ENCODE measurements around the gene SRGN.

SRGN gene

DNA sequence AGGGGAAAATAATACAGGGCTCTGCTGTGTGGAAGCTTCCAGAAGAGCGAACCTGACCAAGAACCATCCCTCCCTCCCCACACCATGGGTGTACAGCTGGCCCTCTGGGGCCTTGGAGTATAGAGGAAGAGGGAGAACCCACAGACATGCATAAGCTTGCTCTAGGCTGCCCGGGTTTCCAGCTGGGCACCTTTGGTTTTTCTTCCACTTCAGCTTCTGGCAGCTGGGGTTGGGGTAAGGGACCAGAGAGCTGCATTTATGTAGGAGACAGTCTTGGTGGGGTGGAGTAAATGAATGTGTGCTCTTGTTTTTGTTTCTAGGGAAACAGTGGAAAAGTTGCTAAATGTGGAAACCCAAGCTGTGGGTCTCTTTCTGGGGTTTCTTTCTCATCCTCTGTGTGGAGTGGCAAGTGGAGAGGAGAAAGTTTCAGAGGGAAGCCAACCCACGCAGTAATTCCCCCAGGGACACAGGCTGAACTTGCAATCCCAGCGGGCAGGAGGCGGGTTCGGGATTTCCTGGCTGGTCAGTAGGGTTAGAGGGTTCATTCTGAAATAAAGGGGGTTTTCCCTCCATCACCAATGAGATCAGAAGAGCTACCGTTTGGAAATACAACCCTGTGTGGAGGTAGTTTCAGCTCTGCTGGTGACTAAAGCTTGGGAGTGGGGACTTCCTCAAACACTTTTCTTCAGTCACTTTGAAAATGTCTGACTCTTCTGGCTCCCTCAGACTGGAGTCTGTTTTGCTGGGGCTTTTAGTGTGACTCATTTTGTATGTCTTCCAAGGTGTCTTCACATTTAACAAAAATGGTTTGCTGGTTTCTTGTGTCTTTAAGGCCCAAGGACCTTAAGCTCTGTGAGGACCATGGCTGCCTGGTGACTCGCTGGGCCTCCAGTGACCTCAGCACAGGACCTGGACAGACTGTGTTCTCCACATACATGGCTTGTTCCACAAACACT is 22.2 kb upstream of the SRGN start:
- H3K27ac Mint-ChIP-seq (ENCODE audit: low read depth): peak overlapping the region; percentile 72
- DNase-seq (ENCODE audit: low spot score in 2 of 2) (no peak), ATAC-seq (replicated peaks; ENCODE audit: extremely low read depth, poor library complexity, severe bottlenecking) (peak; percentile 12)
- no peaks in the 10 kb centered on the region for H3K27me3 Mint-ChIP-seq
- peaks cover 19% of the 10 kb centered on the region for H3K4me1 Mint-ChIP-seq
- H3K36me3 Mint-ChIP-seq (ENCODE audit: insufficient read depth): no peaks in the 10 kb centered on the region
- H3K4me3 Mint-ChIP-seq: no peak overlapping the region
- H3K9me3 Mint-ChIP-seq: no peaks in the 10 kb centered on the region

DNA sequence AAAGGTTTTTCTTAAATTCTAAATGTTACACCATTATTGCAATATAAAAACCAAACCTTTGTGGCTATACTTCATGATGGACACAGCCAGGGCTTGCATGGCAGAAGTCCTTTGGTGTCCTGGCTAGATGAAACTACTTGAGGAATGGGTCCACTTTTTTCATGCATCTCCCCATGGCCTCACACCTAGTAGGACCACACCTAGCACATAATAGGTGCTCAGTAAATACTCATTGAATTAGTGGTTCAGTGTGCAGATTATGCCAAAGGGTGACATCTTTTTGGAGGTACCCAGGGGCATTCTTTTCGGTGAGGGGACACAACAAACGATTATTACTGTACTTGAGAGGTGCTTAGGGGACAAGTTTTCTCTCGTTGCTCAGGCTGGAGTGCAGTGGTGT is 20.7 kb upstream of the SRGN start:
- DNase-seq (ENCODE audit: low spot score in 2 of 2) (no peak), ATAC-seq (replicated peaks; ENCODE audit: extremely low read depth, poor library complexity, severe bottlenecking) (no peak)
- Mint-ChIP-seq H3K9me3 (no peaks in the 10 kb centered on the region), H3K27me3 (no peaks in the 10 kb centered on the region), H3K4me3 (no peak overlapping the region), H3K27ac (ENCODE audit: low read depth) (no peak overlapping the region), H3K36me3 (ENCODE audit: insufficient read depth) (no peaks in the 10 kb centered on the region), H3K4me1 (peaks cover 9% of the 10 kb centered on the region)

DNA sequence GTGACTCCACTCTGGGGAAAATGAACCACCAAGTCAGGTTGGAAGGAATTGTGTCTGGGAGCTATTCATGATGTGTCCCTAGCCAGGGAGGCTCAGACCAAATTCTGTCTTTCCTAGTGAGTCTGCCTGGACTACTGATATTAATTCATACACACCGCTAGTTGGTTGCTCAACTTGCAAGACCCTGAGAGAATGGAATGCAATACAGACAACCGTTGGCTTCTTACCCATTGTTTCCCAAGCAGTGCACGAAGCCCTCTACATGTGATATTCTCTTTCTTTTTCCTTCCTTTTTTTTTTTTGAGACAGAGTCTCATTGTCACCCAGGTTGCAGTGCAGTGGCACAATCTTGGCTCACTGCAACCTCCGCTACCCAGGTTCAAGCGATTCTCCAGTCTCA is 19.4 kb upstream of the SRGN start:
- H3K36me3 Mint-ChIP-seq (ENCODE audit: insufficient read depth): no peaks in the 10 kb centered on the region

DNA sequence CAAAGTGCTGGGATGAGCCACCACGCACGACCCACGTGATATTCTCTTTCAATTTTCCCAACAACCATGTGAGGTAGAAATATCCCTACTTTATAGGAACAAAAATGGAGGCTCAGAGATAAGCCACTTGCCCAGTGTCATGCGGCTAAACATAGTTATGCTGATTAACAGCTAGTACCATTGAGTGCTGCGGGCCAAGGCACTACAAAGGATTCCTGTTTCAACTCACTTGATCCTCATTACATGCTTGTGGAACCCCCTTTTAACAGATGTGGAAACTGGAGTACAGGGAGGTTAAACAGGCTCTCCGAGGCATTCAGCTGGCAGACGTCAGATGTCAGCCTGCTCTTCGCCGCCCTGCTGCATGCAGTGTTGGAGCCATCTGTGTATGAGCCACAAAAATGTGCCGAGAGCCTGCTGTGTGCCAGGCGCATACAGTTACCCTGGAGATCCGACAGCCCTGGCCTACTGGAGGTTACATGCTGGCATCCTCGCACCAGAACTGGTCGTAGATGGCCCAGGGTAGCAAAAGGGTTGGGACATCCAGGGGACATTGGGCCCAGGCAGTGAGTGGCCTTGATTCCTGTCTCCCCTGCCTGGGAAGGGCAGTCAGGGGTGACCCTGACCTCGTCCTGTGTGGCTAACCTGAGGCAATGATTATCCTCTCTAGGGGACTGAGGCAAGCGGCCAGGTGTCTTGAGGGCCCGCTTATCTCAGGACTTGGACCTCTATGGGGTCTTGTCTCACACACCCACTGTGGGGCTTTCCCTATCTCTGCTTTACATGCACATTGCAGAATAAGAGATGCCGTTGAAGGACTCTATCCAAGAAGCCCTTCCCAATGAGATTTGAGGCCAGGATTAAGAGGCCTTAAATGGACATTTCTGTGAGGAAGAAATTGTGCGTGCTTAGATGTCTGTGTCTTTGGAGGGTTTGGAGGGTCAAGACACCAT is 18.5 kb upstream of the SRGN start:
- Mint-ChIP-seq H3K27me3 (no peaks in the 10 kb centered on the region), H3K4me1 (peaks cover 7% of the 10 kb centered on the region), H3K27ac (ENCODE audit: low read depth) (no peak overlapping the region), H3K36me3 (ENCODE audit: insufficient read depth) (no peaks in the 10 kb centered on the region), H3K4me3 (no peak overlapping the region), H3K9me3 (no peaks in the 10 kb centered on the region)
- no peak for ATAC-seq (replicated peaks; ENCODE audit: extremely low read depth, poor library complexity, severe bottlenecking)
- DNase-seq (ENCODE audit: low spot score in 2 of 2): no peak

More for the DNA sequence above, 19.4 kb upstream of the SRGN start:
- Mint-ChIP-seq H3K9me3 (no peaks in the 10 kb centered on the region), H3K27ac (ENCODE audit: low read depth) (no peak overlapping the region), H3K4me3 (no peak overlapping the region), H3K27me3 (no peaks in the 10 kb centered on the region), H3K4me1 (peaks cover 7% of the 10 kb centered on the region)
- no peak for ATAC-seq (replicated peaks; ENCODE audit: extremely low read depth, poor library complexity, severe bottlenecking)
- no peak for DNase-seq (ENCODE audit: low spot score in 2 of 2)

DNA sequence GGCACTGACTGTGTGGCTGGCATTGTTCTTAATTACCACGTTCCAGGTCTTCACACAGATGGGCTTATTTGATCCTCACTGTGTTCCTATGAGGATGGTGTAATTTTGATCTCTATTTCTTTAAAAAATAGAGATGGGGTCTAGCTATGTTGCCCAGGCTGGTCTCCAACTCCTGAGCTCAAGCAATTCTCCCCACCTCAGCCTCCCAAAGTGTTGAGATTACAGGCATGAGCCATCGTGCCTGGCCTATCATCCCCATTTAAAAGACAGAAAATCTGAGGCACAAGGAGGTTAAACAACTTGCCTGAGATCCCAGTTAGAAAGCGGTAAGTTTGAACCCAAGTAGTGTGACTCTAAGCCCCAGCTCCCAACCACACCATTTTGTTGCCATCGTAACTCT is 17.0 kb upstream of the SRGN start:
- H3K36me3 Mint-ChIP-seq (ENCODE audit: insufficient read depth): no peaks in the 10 kb centered on the region
- H3K4me3 Mint-ChIP-seq: no peak overlapping the region
- H3K4me1 Mint-ChIP-seq: no peaks in the 10 kb centered on the region
- DNase-seq (ENCODE audit: low spot score in 2 of 2): no peak
- no peaks in the 10 kb centered on the region for H3K9me3 Mint-ChIP-seq
- no peak overlapping the region for H3K27ac Mint-ChIP-seq (ENCODE audit: low read depth)
- H3K27me3 Mint-ChIP-seq: no peaks in the 10 kb centered on the region
- no peak for ATAC-seq (replicated peaks; ENCODE audit: extremely low read depth, poor library complexity, severe bottlenecking)

DNA sequence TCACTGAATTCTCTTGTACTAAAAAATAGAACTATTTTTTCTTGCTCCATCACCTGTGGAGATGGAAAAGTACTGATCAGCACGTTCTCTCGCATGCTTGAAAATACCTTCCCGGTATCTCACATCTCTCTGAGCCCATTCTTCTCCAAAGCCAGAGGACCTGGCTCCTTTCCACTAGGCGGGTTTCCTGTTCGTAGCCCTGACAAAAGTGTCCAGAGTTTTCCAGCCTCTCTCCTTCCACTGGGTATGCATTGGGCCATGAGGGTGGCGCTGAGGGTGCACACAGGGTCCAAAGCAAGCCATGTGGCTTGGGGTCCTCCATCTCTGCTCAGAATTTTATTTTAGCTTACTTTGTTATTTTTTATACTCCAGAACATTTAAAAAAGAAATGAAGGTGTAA is 16.3 kb upstream of the SRGN start:
- ATAC-seq (replicated peaks; ENCODE audit: extremely low read depth, poor library complexity, severe bottlenecking) (no peak), DNase-seq (ENCODE audit: low spot score in 2 of 2) (no peak)
- Mint-ChIP-seq H3K9me3 (no peaks in the 10 kb centered on the region), H3K27me3 (no peaks in the 10 kb centered on the region), H3K36me3 (ENCODE audit: insufficient read depth) (no peaks in the 10 kb centered on the region), H3K4me3 (no peak overlapping the region), H3K27ac (ENCODE audit: low read depth) (no peak overlapping the region), H3K4me1 (no peaks in the 10 kb centered on the region)

DNA sequence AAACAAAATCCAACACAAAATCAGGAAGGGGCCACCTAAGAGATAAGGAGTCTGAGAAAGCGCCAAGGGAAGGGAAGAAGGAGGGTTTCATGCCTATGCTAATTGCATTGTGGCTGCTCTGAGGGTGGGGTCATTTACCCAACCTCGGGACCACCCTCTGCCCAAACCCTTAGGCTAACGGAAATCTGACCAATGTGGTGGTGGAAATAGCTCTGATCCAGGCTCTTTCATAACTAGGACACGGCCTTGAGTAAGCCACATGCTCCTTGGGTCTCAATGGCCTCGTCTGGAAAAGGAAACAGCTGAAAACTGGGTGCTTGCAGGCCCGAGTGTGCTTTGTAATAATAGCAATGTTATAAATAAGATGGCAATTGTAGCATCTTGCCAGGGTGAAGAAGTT is 14.9 kb upstream of the SRGN start:
- no peak for ATAC-seq (replicated peaks; ENCODE audit: extremely low read depth, poor library complexity, severe bottlenecking)
- no peak overlapping the region for H3K27ac Mint-ChIP-seq (ENCODE audit: low read depth)

DNA sequence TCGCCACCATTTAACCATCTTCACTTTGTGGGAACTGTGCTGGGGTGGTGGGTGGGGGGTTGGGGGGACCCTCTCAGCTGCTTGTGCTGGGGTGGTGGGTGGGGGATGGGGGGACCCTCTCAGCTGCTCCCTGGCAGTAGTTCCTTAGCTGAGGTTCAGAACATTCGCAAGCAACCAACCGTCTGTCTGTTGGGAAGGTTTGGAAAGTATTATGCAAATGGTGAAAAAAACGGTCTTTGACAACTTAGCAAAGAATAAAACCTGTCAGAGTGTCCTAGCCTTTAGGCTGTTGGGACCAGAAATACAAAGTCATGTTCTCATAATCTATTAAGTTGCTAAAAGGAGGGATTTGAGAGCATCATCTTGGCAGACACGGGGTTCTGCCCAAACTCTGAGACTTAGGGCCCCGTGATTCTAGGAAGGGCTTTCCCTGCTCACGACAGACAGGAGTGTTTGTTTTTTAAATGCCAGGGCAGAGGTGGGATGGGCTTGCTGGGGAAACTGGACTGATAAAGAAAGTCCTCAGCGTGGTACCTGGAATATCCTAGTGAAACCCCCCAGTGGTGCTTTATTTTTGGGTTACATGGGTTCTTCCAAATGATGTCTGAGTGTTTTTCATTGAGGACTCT is 14.1 kb upstream of the SRGN start:
- H3K4me3 Mint-ChIP-seq: no peak overlapping the region
- H3K36me3 Mint-ChIP-seq (ENCODE audit: insufficient read depth): no peaks in the 10 kb centered on the region
- no peak overlapping the region for H3K27ac Mint-ChIP-seq (ENCODE audit: low read depth)
- ATAC-seq (replicated peaks; ENCODE audit: extremely low read depth, poor library complexity, severe bottlenecking) (no peak), DNase-seq (ENCODE audit: low spot score in 2 of 2) (no peak)
- H3K4me1 Mint-ChIP-seq: no peaks in the 10 kb centered on the region
- no peaks in the 10 kb centered on the region for H3K9me3 Mint-ChIP-seq
- no peaks in the 10 kb centered on the region for H3K27me3 Mint-ChIP-seq

More for the DNA sequence above, 14.9 kb upstream of the SRGN start:
- Mint-ChIP-seq H3K4me3 (no peak overlapping the region), H3K27me3 (no peaks in the 10 kb centered on the region), H3K4me1 (no peaks in the 10 kb centered on the region), H3K9me3 (no peaks in the 10 kb centered on the region), H3K36me3 (ENCODE audit: insufficient read depth) (no peaks in the 10 kb centered on the region)
- DNase-seq (ENCODE audit: low spot score in 2 of 2): no peak

DNA sequence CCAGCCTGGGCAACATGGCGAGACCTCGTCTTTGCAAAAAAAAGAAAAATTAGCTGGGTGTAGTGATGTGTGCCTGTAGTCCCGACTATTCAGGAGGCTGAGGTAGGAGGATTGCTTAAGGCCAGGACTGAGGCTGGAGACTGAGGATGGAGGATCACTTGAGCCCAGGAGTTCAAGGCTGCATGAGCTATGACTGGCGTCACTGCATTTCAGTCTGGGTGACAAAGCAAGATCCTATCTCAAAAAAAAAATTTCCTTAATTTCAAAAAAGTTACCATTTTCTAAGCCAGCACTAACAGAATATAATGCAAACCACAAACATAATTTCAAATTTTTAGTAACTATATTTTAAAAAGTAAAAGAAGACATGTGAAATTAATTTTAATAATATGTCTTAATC is 13.4 kb upstream of the SRGN start:
- no peak overlapping the region for H3K27ac Mint-ChIP-seq (ENCODE audit: low read depth)
- no peak overlapping the region for H3K4me3 Mint-ChIP-seq
- DNase-seq (ENCODE audit: low spot score in 2 of 2) (no peak), ATAC-seq (replicated peaks; ENCODE audit: extremely low read depth, poor library complexity, severe bottlenecking) (no peak)
- no peaks in the 10 kb centered on the region for H3K36me3 Mint-ChIP-seq (ENCODE audit: insufficient read depth)
- no peaks in the 10 kb centered on the region for H3K27me3 Mint-ChIP-seq
- no peaks in the 10 kb centered on the region for H3K9me3 Mint-ChIP-seq
- H3K4me1 Mint-ChIP-seq: no peaks in the 10 kb centered on the region

DNA sequence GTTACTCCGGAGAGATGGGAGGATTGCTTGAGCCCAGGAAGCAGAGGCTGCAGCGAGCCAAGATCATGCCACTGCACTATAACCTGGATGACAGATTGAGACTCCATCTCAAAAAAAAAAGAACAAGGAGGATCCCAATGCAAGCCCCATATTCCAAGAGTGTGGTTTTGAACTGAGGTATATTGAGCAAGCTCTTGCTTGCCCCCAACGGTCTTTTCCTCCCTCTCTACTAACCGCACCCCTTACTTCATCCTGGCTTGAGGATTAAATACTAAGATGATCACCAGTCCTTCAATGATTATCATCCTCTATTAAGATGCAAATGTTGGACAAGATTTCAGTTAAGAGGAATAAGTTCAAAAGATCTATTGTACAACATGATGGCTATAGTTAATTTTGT is 12.5 kb upstream of the SRGN start:
- H3K27ac Mint-ChIP-seq (ENCODE audit: low read depth): no peak overlapping the region
- DNase-seq (ENCODE audit: low spot score in 2 of 2) (no peak), ATAC-seq (replicated peaks; ENCODE audit: extremely low read depth, poor library complexity, severe bottlenecking) (no peak)
- H3K4me1 Mint-ChIP-seq: no peaks in the 10 kb centered on the region
- no peaks in the 10 kb centered on the region for H3K9me3 Mint-ChIP-seq
- H3K36me3 Mint-ChIP-seq (ENCODE audit: insufficient read depth): no peaks in the 10 kb centered on the region
- H3K27me3 Mint-ChIP-seq: no peaks in the 10 kb centered on the region
- H3K4me3 Mint-ChIP-seq: no peak overlapping the region

DNA sequence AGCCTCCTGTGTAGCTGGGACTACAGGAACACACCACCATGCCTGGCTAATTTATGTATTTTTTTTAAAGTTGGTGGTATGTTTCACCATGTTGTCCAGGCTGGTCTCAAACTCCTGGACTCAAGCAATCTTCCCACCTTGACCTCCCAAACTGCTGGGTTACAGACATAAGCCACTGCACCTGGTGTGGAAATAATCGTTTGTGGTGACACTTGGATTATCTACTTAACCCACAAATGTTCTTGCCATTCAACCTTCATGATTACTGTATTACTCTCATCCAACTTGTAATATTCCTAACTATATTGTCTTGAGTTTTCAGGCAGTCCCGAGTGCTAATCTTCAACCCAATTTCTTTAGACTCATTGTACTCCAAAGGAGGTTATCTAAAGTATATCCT is 9.6 kb upstream of the SRGN start:
- no peak for ATAC-seq (replicated peaks; ENCODE audit: extremely low read depth, poor library complexity, severe bottlenecking)
- Mint-ChIP-seq H3K36me3 (ENCODE audit: insufficient read depth) (no peaks in the 10 kb centered on the region), H3K27me3 (no peaks in the 10 kb centered on the region)

DNA sequence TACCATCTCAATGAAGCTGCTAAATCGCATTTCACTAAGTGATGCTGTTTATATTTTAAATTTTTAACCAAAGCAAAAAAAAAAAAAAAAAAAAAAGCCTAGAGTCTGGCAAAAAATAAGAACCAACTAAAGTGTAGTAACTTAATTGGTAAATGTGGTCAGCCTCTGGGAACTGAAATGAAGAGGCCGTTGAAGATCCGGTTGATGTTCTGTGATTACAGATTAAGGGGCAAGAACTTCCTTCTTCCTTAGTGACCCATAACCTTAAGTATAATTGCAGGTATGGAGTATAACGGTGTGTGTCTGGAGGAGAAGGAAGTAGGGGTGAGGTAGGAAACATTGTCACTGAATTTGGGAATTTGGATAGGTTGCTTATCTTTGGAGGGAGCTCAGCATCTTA is 7.7 kb upstream of the SRGN start:
- H3K27me3 Mint-ChIP-seq: no peaks in the 10 kb centered on the region
- peaks cover 2% of the 10 kb centered on the region for H3K36me3 Mint-ChIP-seq (ENCODE audit: insufficient read depth)
- ATAC-seq (replicated peaks; ENCODE audit: extremely low read depth, poor library complexity, severe bottlenecking) (no peak), DNase-seq (ENCODE audit: low spot score in 2 of 2) (no peak)
- no peaks in the 10 kb centered on the region for H3K9me3 Mint-ChIP-seq
- H3K27ac Mint-ChIP-seq (ENCODE audit: low read depth): no peak overlapping the region
- H3K4me1 Mint-ChIP-seq: peaks cover 2% of the 10 kb centered on the region
- H3K4me3 Mint-ChIP-seq: no peak overlapping the region

More for the DNA sequence above, 9.6 kb upstream of the SRGN start:
- no peak for DNase-seq (ENCODE audit: low spot score in 2 of 2)
- no peak overlapping the region for H3K27ac Mint-ChIP-seq (ENCODE audit: low read depth)
- no peaks in the 10 kb centered on the region for H3K4me1 Mint-ChIP-seq
- no peak overlapping the region for H3K4me3 Mint-ChIP-seq
- no peaks in the 10 kb centered on the region for H3K9me3 Mint-ChIP-seq

All from central memory CD8-positive, alpha-beta T cell (primary cell).